HG03565 (cell line): ENCODE measurements around the gene GALNT2.

Experiments used
- ATAC-seq: cut with Tn5 transposase; IDR thresholded peaks from one replicate; pipeline ENCODE4 v1.9.1; 2021; ENCODE audit warnings: mild to moderate bottlenecking, moderate library complexity; ENCODE audit not compliant: unreplicated experiment

The GALNT2 gene

DNA sequence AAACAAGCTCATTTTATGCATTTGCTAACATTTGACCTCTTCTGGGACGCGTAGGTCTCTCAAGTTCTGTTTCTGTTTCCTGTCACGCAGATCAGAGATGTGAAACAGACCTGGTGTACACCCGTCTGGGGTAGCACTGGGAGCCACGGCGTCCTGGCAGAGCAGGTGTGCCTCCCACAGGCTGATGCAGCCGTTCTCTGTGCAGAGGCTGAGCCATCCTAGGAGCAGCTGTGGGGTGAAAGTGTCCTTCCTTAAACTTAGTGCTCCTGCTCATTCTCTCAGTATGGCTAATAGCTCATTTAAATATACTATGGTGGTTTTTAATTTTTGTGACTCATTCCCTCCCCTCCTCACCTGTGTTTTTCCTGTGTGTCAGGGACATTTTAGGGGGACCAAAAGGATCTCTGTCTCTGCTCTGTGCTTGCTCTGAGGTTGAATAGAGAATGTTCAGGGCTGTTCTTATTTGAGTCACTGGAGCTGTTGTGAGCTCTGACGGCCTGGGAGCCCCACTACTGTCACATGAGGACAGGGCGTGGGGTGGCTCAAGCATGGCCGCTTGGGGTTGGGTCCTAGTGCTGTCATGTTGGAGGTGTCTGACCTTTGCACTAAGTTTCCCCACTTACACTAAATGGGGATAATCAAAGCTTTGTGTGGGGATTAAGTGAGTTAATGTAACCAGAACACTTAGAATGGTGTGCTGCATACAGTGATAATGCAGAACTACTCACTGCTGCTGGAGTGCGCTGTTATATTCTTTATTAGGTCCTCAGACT lies 43.0 kb downstream of the GALNT2 start:
- ATAC-seq = peak; percentile 72

DNA sequence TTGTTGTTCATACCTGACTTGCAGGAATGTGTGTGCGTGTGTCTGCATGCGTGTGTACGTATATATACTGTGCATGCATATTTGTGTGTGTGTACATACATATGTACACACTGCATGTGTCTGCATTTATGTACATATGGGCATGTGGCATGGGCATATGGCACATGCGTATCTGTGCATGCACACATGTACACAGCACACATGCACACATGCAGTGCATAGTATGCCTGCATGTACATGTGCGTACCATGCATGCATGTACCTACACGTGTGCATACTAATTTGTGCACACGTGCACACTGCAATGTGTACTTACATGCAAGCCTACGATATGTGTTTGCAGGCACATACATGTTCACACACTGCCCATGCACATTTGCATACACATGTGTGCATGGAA lies 43.9 kb downstream of the GALNT2 start:
- ATAC-seq = no peak

DNA sequence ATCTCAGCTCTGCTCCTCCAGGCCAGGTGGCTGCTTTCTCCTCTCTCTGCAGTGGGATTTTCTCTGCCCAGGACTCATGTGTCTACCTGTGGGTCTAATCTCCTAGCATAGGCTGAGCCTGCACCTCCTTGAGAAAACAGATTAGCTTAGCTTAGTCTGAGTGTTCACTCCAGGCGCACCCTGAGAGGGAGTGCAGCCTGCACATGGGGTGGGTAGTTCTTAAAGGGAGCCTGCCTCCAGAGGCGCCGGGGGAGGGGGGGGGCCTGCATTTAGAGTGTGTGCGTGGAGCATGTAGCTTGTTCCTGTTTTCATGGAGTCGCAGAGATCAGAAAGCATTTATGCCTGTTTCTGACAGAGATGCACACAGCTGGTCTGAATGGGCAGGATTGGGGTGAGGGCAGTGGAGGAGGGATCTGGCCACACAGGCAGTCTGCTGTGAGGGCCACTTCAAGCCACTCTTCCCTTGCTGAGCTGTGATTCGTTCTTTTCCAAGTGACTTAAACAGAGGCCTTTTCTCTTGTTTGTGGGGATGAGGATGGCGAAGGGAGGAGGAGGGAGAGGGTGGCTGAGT lies 45.2 kb downstream of the GALNT2 start:
- no peak for ATAC-seq

DNA sequence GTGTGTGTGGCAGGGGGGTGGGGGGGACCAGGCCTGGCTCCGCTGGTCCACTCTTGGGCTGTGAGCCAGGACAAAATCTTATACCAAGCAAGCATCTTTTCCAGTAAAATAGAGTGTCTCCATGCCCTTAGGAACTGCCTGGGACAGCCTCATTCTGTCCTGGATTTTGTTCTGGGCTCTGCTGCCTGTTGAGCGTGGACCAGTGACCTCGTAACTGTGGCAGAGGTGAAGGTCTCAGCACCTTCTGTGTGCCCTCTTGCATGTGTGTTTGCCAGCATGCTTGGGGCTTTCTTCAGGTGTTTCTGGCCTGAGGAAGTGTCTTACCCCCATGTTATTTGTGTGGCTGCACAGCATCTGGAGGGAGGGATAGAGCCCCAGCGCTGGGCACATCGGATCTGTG lies 45.7 kb downstream of the GALNT2 start:
- no peak for ATAC-seq

DNA sequence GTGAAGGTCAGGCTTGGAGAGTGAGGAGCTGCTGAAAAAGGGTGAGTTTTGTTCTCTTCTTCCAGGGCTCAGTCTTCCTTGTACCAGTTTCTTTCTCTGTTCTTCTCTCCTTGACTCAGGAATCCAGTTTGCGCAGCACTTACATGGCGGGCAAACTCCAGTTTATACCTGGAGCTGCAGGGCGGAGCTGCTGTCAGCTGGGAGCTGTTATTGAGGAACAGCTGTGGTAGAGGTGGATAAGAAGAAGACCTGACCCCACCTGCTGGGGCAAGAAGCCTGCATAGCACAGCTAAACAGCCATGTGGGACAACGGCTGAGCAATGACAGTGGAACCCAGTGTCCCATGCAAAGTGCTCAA lies 46.2 kb downstream of the GALNT2 start:
- ATAC-seq = no peak

DNA sequence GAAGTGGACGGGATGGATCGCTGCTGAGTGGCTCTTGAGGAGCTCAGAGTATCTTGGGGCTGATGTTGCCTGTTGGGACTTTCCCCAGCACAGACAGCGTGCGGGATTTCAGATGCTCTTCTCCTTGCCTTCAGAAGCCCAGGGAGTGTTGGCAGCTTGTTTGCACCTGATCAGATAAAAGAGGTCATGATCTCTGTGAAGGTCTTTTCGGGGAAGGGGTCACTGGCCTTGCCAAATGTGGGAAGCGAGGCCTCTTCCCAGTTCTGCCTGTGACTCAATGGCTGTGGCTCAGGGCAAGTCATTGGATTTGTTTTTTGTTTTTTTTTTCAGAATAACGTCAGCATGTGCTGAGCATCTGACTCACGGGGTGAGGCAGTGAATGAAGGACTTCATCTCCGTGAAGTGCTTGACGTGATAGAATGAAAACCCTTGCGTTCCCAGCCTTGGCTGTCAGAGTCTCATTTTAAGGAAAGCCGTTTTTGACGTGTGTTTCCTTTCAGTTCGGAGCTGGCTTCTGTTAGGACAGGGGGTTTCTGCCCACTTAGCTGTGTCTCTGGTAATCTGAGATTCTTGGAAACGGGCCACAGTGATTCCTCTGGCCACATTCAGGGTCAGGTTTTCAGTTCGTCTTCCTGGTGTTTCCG lies 46.7 kb downstream of the GALNT2 start:
- ATAC-seq = no peak

DNA sequence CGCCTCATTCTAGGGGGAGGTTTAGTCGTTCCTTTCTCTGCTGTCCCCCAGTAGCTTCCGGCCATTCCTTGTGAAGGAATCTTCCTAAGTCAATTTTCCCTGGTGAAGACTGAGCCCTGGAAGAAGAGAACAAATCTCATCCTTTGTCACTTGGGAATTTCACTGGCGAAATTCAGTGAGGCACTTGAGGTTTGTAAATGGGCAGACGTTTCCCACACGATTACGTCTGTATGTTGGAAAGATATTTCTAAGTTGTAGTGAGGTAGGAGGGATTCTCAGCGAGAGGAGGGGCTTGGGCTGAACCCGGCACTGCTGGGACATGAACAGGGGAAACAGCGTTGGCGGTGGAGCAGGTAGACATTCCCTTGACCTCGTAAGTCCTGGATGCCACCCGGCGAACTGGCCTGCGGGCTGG lies 47.2 kb downstream of the GALNT2 start:
- no peak for ATAC-seq

DNA sequence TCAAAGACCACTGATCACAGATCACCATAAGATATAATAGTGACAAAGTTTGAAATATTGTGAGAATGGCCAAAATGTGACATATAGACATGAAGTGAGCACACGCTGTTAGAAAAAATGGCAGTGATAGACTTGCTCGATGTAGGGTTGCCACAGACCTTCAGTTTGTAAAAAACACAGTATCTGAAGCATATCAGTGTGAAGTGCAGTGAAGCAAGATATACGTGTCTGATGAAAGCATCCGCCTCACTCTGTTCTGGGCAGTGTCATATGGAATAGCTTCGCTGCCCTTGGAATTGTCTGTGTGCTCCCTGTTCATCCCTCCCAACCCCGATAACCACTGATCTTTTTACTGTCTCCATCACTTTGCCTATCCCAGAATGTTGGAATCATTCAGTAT lies 50.7 kb downstream of the GALNT2 start:
- ATAC-seq = no peak

DNA sequence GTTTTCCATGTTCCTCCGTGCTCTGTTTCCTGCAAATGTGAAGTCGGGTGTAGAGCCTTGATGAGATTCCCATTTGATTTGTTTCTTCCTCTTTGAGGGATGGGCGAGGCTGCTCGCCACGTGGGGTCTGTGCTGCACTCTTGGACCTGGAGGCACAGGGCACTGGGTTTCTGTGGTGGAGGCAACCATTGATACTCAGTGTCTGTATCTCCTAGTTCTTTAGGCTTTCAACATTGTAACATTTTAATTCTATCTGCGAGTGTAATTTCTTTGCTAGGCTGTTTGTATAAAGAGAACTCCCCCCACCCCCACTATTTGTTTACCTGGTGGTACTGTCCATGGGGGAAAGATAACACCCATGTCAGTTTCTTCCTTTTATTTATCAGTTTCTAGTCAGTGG lies 52.3 kb downstream of the GALNT2 start:
- no peak for ATAC-seq

DNA sequence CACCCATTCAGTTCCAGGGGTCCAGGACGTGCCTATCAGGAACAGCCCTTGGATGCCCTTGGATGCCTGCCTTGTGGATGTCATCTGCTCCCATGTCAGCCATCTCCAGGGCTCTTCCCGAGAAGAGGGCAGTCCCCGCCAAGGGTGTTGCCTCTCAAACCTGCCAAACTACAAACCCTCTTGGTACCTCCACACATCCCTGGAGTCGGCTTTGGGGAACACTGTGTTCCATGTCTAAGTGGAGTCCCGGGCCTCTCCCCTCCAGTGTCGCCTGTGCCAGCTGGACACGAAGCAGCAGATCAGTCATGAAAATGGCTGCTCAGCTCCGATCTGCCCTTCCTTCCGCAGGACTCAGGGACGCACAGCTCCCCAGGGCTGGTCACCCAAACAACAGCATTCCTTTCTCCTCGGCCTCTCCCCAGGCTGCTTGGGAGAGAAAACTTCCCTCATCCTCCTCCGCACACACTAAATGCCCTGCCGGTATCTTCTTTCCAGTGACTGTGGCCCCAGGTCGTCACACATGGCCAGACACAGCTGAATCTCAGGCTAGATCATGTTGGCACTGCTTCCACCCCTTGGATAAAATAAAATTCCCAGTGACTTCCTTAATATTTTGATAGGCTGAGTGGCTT lies 53.4 kb downstream of the GALNT2 start:
- ATAC-seq = no peak

DNA sequence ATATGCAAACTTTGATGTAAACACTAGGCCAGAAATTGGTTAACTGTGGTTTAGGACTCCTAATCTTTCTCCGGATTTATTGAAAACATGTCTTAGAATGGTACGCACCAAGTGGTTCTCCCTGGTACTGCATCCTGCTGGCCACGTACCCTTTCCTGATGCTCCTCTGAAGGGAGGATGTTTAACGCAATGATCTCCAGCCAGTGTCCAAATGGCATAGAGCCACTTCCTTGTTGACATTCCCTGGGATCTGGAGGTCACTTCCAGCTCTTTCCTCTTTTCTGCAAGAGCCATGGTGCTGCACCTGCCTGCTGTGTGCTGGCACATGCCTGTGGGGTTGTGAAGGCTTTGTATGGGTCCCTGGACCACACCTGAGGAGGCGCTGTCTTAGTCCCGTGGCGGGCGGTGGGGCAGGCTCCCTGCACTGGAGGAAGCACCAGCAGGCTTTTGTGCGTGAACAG lies 53.9 kb downstream of the GALNT2 start:
- no peak for ATAC-seq

DNA sequence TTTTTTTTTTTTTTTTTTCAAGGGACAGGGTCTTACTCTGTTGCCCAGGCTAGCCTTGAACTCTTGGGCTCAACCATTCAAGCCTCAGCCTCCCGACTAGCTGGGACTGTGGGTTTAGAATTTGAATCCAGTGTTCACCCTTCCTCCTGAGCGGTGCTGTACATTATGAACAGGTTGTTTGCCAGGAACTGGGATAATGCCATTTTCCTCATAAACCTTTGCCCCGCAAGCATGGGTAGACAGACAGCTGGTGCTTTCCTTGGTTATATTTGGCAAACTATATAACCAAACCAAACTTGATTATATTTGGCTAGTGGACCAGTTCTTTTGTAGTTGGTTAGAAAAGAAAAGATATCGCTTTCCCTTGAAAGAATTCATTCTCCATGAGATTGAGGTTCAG lies 54.9 kb downstream of the GALNT2 start:
- no peak for ATAC-seq

DNA sequence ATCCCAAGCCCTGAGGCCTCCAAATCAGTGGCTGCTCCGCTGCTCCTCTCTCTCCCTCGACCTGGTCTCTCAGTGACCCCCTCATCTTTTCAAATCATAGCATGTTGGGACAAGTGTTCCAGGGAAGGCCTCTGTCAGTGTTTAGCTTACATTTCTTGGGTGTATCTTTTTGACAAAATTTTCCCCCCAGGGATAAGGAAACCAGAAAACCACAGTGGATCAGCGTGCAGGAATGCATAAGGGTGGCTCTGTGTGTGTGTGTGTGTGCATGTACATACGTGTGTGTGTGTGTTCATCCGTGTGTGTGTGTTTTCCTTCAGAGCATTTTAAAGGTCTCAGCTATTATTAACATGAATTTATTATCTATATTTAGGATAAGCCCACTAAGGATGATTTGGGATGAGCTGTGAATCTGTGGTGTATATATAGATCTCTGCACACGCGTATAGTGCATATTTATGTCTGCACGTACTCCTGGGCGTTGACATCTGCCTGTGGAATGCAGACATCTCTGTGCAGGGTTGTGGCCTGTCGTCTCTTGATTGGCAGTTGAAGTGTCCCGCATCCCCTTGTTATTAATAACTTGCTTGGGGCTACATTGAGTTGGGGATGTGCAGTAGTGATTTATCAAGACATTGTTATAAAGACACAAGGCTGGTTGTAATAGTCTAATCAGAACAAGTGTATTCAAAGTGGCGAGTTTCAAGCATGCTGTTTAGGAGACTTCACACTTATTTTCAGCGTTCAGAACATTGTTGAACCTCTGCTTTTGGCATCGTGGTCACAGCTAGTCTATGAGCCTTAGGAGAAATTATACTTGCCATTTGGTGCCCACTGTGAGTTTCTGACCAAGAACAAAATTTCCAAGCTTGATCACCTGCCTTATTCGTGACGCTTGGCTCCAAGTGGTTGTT lies 55.6 kb downstream of the GALNT2 start:
- ATAC-seq = no peak

DNA sequence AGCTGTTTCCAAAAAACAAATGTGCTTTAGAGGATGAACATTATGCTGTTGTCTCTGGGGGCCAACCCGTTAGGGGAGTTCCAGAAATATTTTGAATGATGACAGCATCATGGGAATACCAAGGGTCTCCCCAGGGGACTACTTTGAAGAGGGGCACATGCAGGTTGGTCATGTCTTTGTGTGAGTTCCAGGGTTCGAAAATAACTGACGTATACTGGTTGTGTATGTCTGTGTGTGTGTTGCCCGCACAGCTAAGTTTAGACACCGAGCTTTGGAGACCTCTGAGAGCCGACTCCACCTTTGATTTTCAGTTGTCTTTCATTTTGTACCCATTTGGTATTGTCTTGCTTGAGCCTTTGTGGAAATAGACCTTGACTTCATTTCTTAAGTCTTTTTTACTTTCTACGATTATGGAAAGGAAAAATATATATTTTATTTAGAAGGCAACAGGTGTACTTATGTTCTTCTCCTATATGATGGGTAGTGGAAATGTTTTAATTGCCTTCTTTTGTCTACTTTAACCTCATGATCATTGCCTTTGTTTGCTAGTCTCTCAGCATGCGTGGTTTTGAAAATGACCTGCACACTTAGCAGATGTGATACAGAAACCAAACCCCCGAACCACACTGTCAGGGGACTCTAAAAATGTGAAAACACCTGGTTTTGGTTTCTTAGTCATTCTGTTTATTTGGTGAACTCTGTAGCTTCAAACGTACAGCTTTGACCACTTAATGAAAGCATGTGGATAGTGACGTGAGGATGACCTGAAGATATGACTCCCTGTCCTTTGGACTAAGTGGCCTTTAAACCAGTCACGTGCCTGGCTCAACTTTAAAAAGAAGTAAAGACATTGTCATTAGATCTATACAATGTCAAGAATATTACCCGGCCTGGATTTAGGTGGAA lies 56.5 kb downstream of the GALNT2 start:
- ATAC-seq = peak; percentile 82

DNA sequence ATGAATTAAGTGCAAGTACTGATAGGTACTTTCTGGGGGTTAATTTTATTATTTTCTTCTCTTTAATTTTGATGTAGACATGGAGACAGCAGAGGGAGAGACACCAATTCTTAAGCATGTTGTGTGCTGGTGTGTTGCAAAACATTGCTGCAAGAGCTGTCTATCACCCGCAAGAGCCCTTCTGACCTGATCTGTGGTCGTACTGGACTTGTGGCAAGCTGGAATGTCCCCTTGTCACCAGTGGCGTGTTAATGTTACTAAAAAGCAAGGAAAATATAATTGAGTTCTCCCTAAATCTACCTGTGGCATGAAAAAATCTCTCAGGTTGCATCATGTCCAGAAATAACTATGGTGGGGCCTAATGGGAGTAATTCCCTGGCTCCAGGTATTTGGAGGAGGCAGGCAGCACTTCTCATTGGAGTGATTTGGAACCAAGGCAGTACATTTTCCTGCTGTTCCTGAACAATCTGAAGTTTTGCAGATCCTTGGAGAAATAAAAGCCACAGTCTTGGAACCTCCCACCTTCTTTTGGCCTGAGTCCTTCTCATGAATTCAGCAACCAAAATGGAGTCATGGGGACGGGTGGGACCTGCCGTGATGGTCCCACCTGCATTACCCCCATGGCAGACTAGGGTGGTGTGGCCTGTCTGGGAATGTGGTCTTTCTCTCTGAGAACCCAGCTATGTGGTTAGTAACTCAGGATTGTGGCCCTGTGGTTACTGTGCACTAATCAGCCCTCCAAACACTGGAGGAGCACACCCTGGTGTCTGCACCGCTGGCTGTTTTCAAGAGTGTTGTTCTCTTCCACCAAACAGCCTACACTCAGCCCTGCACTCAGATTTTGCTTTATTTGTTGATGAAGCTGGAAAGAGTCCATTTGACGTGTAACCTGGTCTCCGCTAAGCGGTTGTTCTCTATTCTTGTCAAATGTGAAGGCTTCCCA lies 57.4 kb downstream of the GALNT2 start:
- ATAC-seq = no peak

DNA sequence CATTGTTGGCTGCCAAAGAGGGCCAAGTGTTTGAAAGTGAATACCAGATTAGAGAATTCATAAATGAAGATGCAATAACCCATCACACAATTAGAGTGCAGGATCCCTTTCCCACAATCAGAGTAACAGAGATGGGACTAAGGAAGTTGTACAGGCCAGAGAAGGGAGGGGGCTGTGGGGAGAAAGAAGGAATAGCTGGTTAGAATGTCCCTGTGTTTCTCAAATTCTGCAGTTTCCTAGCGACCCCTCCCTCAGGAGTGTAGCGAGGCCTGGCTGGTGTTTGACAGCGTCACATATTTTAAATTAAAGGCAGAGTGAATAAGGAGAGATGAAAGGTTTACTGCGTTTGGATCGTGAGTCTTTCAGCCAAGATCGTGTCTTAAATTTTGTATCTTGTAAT lies 58.1 kb downstream of the GALNT2 start:
- no peak for ATAC-seq

DNA sequence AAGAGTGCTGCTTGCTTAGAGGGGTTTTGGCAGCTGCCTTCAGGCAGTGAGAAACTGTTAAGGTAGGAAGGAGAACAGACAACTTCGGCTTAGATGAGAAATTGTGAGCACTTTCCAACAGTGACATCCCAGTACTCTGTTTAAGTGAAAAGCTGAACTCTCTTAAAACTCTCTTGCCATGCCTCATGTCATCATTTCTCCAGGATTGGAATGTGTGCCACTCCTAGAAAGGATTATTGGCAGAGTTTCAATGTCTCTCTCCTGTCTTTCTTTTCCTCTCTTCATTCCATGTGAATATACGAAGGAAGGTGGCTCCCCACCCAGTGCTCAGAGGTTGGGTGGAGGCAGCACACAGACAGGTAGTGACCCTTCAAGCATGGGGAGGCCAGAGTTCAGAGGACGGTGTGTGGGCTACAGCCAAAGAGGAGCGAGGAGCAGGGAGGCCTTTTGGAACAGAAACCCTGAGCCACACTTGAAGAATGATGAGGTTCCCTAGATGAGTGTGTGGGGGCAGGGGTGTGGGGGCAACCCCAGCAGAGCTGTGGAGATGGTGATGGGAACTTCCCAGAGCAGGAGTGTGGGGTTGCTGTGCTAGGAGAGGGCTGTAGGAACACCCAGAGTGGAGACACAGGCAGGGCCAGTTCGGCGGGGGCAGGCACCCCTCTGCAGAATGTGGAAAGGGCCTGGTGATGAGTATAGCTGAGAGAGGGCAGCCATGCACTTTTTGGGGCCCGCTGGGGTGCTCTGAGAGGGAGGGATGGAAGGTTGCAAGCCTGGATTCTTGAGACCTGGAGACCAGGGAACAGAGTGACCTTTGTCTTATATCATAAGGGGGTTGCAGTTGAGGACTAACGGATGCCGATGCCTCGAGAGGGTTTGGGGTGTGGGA lies 58.8 kb downstream of the GALNT2 start:
- no peak for ATAC-seq
